Stimulated activated CD4-positive, alpha-beta T cell treated with anti-CD3 and anti-CD28 coated beads, TNF-alpha, amount 100 ng/mL, for 4 hours (primary cell): ENCODE measurements around the gene AKT3.

Experiments used
- DNase-seq, 3 experiments: peaks; one replicate each; pipeline ENCODE4 v3.0.0-alpha.2; 2020; ENCODE audit warnings: low read depth in 3 of 3

Gene AKT3

GRCh38 chr1:243462929-243463697 lies 386.9 kb downstream of the AKT3 start:
- no peak for DNase-seq

DNA sequence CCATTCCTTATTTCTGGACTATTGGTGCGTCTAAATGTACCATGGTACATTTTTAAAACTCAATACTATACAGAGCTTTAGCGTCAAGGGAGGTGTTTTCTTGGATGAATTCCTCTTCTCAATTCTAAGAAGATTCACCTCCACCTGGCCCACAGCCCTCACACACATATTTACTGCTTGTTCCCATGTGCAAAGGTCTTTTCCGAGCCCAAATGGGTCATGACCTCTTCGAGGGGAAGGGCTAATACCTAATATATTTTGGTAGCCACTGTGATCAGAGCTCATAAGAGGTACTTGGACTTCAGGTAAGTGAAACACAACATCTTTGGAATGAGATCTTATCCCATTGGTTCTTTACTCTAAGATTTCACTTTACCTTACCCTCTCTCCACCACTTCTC lies 388.3 kb downstream of the AKT3 start:
- DNase-seq: no peak

DNA sequence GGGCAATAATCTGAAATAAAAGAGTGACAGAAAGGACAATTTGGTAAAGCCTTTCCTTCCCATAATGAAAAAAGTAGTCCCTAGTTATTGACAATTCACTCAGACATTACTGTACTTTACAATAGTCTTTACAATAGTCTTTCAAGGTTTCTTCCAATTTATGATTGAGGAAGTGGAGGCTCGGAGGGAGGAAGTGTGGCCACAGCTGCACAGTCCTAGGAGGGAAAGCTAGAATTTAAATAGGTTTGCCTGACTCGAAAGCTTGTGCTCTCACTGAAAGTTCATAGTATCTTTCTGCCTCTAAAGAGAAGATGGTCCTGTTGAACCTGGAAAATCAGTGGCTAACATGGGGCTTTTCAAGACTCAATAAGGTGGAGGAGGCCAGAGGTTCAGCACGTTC lies 391.0 kb downstream of the AKT3 start:
- no peak for DNase-seq

- no peak for DNase-seq
Measured at GRCh38 chr1:243457363-243457982, 392.6 kb downstream of the AKT3 start.

GRCh38 chr1:243455760-243456651 lies 394.0 kb downstream of the AKT3 start:
- DNase-seq: no peak

GRCh38 chr1:243454328-243454997 lies 395.6 kb downstream of the AKT3 start:
- DNase-seq: no peak

DNA sequence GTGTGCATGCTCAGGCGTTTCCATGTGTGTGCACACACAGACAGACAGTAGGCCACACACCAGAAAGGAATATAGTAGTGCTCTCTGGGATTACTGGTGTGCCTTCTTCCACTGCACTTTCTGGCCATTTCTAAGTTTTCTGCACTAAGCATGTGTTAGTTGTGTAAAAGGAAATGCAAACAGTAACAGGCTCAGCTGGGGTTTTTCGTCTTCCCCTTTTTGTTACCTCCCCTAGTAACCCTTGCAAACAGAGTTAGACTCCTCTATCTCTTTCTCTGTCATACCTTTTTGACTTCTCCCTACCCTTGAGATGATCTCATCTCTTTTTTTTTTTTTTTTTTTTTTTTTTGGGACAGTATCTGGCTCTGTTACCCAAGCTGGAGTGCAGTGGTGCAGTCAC lies 398.0 kb downstream of the AKT3 start:
- no peak for DNase-seq

- DNase-seq: no peak
Measured at GRCh38 chr1:243449373-243449772, 400.7 kb downstream of the AKT3 start.

DNA sequence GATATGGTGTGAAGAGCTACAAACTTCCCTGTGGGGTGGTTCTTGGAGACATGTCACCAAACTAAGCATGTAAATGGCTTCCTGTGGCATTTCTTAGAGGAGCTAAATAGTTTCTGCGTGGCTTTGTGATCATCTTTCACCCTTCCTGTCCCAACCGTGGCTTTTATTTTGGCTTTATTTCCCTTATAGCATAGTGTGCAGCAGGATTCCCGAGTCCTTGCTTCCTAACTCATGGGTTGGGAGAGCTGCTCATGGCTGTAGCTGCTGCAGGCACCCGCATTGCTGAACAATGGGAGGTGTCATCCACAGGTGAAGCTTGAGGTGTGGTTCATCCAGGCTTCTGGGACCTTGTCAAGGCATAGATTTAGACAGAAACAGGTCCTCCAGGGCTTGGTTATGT lies 402.2 kb downstream of the AKT3 start:
- no peak for DNase-seq

DNA sequence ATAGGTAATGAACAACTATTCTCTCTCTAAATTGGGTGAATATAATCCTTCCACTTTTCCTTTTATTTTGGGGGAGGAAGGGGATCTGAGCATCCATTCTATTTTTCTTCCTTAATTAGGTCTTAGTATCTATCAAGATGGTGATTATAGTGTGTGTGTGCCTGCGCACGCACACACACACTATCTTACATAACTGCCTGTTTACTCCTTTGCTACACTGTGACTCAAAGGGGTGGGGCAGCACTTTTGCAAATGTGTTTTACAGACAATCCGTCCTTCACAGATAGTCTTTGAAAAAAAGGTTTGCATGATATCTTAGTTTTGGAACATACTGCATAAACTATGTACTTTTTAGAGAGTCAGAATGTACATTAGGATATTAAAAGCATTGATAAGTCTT lies 402.7 kb downstream of the AKT3 start:
- no peak for DNase-seq

DNA sequence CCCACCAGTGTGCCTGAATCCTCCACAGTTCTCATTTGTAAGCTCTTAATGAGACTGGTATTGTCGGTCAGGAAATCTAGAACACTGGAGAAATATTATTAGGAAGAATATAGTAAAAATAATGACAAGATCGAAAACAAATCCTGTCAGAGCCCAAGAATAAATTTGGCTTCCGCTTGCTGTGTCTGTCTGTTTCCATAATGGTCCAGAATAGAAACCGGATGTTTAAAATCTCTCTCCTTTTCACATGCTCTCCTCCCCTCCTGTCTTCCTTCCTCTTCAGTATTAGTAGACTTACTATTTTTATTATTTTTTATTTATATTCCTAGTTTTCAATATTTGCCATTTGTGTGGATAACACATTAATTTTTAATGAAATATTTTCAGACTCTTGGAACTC lies 406.5 kb downstream of the AKT3 start:
- DNase-seq: no peak

GRCh38 chr1:243441601-243442000 lies 408.4 kb downstream of the AKT3 start:
- DNase-seq: no peak

- DNase-seq: no peak
Measured at GRCh38 chr1:243440406-243440805, 409.6 kb downstream of the AKT3 start.

- no peak for DNase-seq
Measured at GRCh38 chr1:243438815-243439214, 411.2 kb downstream of the AKT3 start.
